Smooth muscle cell (in vitro differentiated cells): Measurements from ENCODE around the gene FNBP1. TPM values are rescaled to one million over a fixed set of nuclear protein-coding genes. Genes with fewer than 3 reads are reported as not detected.

Experiments
- DNase-seq: peaks from one replicate; lab custom pipeline; 2025; ENCODE audit not compliant: unreplicated experiment; lab: John Stamatoyannopoulos, UW
- H2AFZ ChIP-seq: fragments of 200-600 bp; sonication (generic); 2 replicates; pipeline ENCODE4 v1.6.0; 2016; ENCODE audit warnings: antibody characterized with exemption, low read depth, mild to moderate bottlenecking
- H3F3A ChIP-seq: fragments of 200-600 bp; sonication (generic); 2 replicates; pipeline ENCODE4 v1.6.0; 2017; ENCODE audit warnings: antibody characterized with exemption, low read depth
- H3K27ac ChIP-seq: fragments of 200-600 bp; sonication (generic); 2 replicates; pipeline ENCODE4 v1.5.1; 2016; ENCODE audit warnings: low read depth, mild to moderate bottlenecking
- H3K27me3 ChIP-seq: fragments of 200-600 bp; sonication (generic); 2 replicates; pipeline ENCODE4 v1.6.1; 2016; ENCODE audit warnings: low read depth, mild to moderate bottlenecking
- H3K36me3 ChIP-seq: fragments of 200-600 bp; sonication (generic); 2 replicates; pipeline ENCODE4 v1.5.1; 2016; ENCODE audit warnings: low read depth
- H3K4me1 ChIP-seq: fragments of 200-600 bp; sonication (generic); 2 replicates; pipeline ENCODE4 v1.5.1; 2016; ENCODE audit warnings: low read depth
- H3K4me2 ChIP-seq: fragments of 200-600 bp; sonication (generic); 2 replicates; pipeline ENCODE4 v1.6.0; 2016; ENCODE audit warnings: mild to moderate bottlenecking
- H3K4me3 ChIP-seq: fragments of 200-600 bp; sonication (generic); 2 replicates; pipeline ENCODE4 v1.5.1; 2016; ENCODE audit warnings: mild to moderate bottlenecking
- H3K79me2 ChIP-seq: fragments of 200-600 bp; sonication (generic); 2 replicates; pipeline ENCODE4 v1.6.0; 2016; ENCODE audit warnings: low read depth, mild to moderate bottlenecking
- H3K9ac ChIP-seq: fragments of 200-600 bp; sonication (generic); 2 replicates; pipeline ENCODE4 v1.6.0; 2016; ENCODE audit warnings: low read depth
- H3K9me3 ChIP-seq: fragments of 200-600 bp; sonication (generic); replicated peaks from 2 replicates; pipeline ENCODE4 v1.5.1; 2016; ENCODE audit warnings: low read depth
- H4K20me1 ChIP-seq: fragments of 200-600 bp; sonication (generic); 2 replicates; pipeline ENCODE4 v1.6.0; 2016; ENCODE audit warnings: low read depth
- CTCF ChIP-seq: fragments of 200-600 bp; sonication (generic); IDR thresholded peaks from 2 replicates; pipeline ENCODE4 v1.5.1; 2017; ENCODE audit warnings: borderline replicate concordance, mild to moderate bottlenecking, antibody characterized with exemption; ENCODE audit not compliant: insufficient read depth, poor library complexity, severe bottlenecking
- WGBS: methylation state at CpG from one replicate; pipeline ENCODE4 v1.1.7; 2016; ENCODE audit warnings: low lambda C conversion rate; 5-methylcytosine and 5-hydroxymethylcytosine counted together
- polyA plus RNA-seq: library from polyadenylated mRNA; unstranded; fragments of >200 nt; fragmentation: Nextera tagmentation; extraction: Ambion mirVana; gene quantifications from 2 replicates; pipeline ENCODE4 v1.2.1, GENCODE V29; 2016
- total RNA-seq: library from RNA; depleted of rRNA; stranded (reverse); fragments of >200 nt; gene quantifications from 2 replicates; pipeline ENCODE4 v1.2.3, GENCODE V29; 2014

FNBP1 gene
- total and polyA plus RNA-seq, 2 experiments from 2014 or later: 17.1 to 17.2 TPM

DNA sequence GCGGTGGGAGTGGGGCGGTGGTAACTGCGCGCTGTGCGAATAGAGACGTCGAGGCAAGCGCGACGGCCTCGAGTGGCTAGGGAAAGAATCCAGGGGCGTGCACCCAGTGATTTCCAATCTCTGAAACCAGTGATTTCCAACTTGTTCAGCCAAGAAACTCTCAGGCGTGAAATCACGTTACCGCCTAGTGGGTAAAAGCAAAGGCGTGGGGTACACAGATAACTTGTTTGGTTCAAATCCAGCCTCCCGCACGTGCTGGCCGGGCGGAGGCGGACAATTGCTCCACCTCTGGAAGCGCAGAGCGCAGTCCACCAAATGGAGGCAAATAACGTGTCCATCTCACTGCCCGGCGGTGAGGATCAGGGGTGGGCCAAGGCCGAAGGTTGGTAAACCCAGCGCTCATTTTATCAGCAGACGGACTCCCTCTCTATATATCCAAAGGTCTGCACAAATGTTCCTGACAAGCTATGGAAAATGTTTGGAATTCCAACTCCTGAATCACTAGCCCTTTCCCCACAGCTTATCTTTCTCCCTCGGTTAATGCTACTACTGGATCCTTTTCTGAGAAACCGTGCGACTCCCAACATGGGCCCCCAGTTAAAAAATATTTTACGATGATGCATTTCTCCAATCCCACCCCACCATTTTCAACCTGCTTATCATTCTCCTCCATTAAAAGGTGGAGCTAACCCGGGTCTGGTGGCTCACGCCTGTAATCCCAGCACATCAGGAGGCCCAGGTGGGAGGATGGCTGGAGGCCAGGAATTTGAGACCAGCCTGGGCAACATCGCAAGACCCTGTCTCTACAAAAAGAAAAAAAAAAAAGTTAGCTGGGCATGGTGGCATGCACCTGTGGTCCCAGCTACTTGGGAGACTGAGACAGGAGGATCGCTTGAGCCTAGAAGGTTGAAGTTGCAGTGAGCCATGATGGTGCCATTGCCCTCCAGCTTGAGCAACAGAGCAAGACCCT, 950 bp upstream of the FNBP1 start:
- 21% methylated on average over 37 of the region's 37 CpGs for WGBS

DNA sequence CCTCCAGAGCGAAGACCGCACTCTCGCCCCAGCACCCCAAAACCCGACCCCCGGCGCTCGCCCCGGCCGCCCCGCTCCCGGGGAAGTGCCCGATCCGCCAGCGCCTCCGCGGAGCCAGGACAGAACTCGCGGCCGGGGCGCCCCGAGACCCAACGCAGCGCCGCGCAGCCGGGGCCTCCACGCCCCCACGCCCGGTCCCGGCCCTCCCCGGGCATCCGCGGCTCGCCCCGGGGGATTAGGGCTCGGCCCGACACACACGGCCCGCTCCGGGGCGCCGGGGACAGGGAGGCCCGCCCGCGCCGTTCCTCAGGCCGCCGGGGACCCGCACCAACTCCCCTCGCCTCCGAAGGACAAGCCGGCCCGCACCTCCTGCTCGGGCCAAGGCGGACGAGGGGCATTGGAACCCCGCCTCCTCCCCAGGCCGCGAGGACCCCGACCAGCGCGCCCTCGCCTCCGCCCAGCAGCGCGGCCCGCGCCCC, 544 bp downstream of the FNBP1 start:
- no peak for TF ChIP-seq CTCF
- Histone ChIP-seq H3K9me3 (no peaks in the 10 kb centered on the region), H4K20me1 (peaks cover 43% of the 10 kb centered on the region), H3F3A (peaks cover 7% of the 10 kb centered on the region), H3K9ac (peak overlapping the region; percentile 81), H3K4me2 (peak overlapping the region; percentile 98), H3K4me3 (peak overlapping the region; percentile 91), H2AFZ (peak overlapping the region; percentile 46), H3K79me2 (peaks cover 51% of the 10 kb centered on the region), H3K27me3 (no peaks in the 10 kb centered on the region), H3K27ac (peak overlapping the region; percentile 81), H3K4me1 (peaks cover 12% of the 10 kb centered on the region), H3K36me3 (no peaks in the 10 kb centered on the region)
- WGBS: 1% methylated on average over 45 of the region's 68 CpGs
- no peak for DNase-seq

More for the DNA sequence above, 950 bp upstream of the FNBP1 start:
- Histone ChIP-seq H3K9ac (peak overlapping the region; percentile 68), H3K36me3 (no peaks in the 10 kb centered on the region), H2AFZ (peak overlapping the region; percentile 98), H3K4me2 (peak overlapping the region; percentile 98), H3F3A (peaks cover 7% of the 10 kb centered on the region), H3K4me1 (peaks cover 12% of the 10 kb centered on the region), H3K27me3 (no peaks in the 10 kb centered on the region), H4K20me1 (peaks cover 32% of the 10 kb centered on the region), H3K9me3 (no peaks in the 10 kb centered on the region), H3K79me2 (peaks cover 36% of the 10 kb centered on the region), H3K4me3 (peak overlapping the region; percentile 91), H3K27ac (peak overlapping the region; percentile 81)
- no peak for DNase-seq
- no peak for TF ChIP-seq CTCF

DNA sequence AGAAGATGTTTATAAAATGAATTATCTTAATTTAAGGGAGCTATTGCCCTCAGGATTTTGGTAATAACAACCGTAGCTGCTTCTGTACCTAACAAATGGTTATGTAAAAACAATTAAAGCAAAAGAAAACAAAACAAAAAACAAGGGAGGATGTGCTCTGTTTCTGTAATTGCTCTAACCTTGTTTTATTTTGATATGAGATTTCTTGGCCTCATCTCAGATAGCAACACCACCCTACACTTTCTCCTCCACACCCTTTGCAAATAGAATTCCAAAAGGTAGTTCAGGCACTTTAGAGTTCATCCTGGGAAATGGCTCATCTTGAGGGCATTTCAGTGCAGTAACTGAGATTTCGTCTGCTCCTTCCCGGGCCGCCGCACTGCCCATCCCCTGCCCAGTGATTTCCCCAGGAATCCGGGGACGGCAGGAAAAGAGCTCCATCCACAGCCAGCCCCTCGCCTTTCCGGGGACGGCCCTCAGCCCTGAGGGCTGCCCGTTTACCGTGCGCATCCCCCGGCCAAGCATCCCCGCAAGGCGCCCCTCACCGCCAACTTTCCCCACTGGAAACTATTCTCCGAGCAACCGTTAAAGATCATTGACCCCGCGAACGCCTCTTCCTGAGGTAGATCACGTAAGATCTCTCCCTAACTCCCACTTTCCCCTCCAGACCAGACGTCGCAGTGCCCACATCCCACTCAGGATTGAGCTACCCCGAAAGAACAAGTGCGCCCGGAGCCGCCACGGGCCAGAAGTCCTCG, 1.2 kb downstream of the FNBP1 start:
- Histone ChIP-seq H3K4me2 (peak overlapping the region; percentile 98), H3K9ac (peak overlapping the region; percentile 81), H3K4me1 (peaks cover 12% of the 10 kb centered on the region), H3K27ac (peak overlapping the region; percentile 81), H3K4me3 (peak overlapping the region; percentile 91), H3K36me3 (no peaks in the 10 kb centered on the region), H3K9me3 (no peaks in the 10 kb centered on the region), H3F3A (peaks cover 7% of the 10 kb centered on the region), H2AFZ (peak overlapping the region; percentile 46), H3K27me3 (no peaks in the 10 kb centered on the region), H4K20me1 (peaks cover 48% of the 10 kb centered on the region), H3K79me2 (peaks cover 56% of the 10 kb centered on the region)
- DNase-seq: no peak
- 2% methylated on average over 29 of the region's 31 CpGs for WGBS
- TF ChIP-seq CTCF: no peak
